ENCODE measurements around the gene ABLIM3. TPM values are rescaled to one million over a fixed set of nuclear protein-coding genes. Genes with fewer than 3 reads are reported as not detected.

The ABLIM3 gene
- total and polyA plus RNA-seq, 9 of the 15 experiments (the other 6 are each of a cell fraction or from before 2014, with no cell fraction given), result 0.03 to 0.38 (median 0.11) TPM

DNA sequence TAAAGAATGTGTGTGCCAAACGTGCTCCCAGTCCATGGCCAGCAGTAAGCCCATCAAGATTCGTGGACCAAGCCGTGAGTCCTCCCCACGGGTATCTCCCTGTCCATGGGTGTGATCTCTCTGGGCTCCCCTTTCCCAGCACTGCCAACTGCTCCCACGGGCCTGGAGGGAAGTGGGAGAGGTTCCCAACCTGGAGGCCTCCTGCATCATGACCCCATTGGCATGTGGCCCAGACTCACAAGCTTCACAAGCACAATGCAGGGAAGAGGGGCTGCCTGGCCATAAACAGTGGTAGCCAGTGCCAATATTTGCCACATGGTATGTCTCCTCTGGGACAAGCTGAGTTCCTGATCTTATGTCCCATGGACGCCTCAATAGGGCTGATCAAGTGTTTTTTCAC lies 59.1 kb downstream of the ABLIM3 start (continued):
- TF ChIP-seq, protein P1, sequence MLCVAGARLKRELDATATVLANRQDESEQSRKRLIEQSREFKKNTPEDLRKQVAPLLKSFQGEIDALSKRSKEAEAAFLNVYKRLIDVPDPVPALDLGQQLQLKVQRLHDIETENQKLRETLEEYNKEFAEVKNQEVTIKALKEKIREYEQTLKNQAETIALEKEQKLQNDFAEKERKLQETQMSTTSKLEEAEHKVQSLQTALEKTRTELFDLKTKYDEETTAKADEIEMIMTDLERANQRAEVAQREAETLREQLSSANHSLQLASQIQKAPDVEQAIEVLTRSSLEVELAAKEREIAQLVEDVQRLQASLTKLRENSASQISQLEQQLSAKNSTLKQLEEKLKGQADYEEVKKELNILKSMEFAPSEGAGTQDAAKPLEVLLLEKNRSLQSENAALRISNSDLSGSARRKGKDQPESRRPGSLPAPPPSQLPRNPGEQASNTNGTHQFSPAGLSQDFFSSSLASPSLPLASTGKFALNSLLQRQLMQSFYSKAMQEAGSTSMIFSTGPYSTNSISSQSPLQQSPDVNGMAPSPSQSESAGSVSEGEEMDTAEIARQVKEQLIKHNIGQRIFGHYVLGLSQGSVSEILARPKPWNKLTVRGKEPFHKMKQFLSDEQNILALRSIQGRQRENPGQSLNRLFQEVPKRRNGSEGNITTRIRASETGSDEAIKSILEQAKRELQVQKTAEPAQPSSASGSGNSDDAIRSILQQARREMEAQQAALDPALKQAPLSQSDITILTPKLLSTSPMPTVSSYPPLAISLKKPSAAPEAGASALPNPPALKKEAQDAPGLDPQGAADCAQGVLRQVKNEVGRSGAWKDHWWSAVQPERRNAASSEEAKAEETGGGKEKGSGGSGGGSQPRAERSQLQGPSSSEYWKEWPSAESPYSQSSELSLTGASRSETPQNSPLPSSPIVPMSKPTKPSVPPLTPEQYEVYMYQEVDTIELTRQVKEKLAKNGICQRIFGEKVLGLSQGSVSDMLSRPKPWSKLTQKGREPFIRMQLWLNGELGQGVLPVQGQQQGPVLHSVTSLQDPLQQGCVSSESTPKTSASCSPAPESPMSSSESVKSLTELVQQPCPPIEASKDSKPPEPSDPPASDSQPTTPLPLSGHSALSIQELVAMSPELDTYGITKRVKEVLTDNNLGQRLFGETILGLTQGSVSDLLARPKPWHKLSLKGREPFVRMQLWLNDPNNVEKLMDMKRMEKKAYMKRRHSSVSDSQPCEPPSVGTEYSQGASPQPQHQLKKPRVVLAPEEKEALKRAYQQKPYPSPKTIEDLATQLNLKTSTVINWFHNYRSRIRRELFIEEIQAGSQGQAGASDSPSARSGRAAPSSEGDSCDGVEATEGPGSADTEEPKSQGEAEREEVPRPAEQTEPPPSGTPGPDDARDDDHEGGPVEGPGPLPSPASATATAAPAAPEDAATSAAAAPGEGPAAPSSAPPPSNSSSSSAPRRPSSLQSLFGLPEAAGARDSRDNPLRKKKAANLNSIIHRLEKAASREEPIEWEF (CRISPR knock-in tag; IDR thresholded peaks at IDR 0.05), result no peak
- TF ChIP-seq RBM39 (optimal IDR thresholded peaks at IDR 0.05; ENCODE audit: low read depth, low read length), result no peak

- ChIA-PET CTCF (ENCODE audit: low intra/inter-chr PET ratio) (no interaction called here), POLR2A (interaction anchor here (0.5 kb wide), 1 partner anchor 52 kb away, joined by 3 read pairs; no protein-coding TSS in a partner anchor)
- Histone ChIP-seq H3K4me2 (ENCODE audit: insufficient read depth, low read length) (no peak overlapping the region), H4K20me1 (replicated peaks; ENCODE audit: control insufficient read depth, insufficient read depth, low read length) (0 out of 2 replicates have a peak, but pooled peaks cover 7% of the 10 kb centered on the region), H3K9me1 (ENCODE audit: control insufficient read depth, insufficient read depth, low read length) (peaks cover 4% of the 10 kb centered on the region), H3K4me3 (no peak overlapping the region), H3K36me3 (ENCODE audit: control insufficient read depth, insufficient read depth, low read length) (no peaks in the 10 kb centered on the region), H3K4me1 (replicated peaks in 1 of 2; ENCODE audit: control insufficient read depth in 2 of 2, insufficient read depth in 2 of 2, low read length in 2 of 2) (no peaks in the 10 kb centered on the region), H3K79me2 (ENCODE audit: control insufficient read depth, insufficient read depth, low read length) (no peaks in the 10 kb centered on the region), H3K9ac (ENCODE audit: insufficient read depth in 1 of 2, low read depth in 2 of 2, low read length in 2 of 2) (no peak overlapping the region), H2AFZ (ENCODE audit: low read depth, low read length) (no peak overlapping the region), H3K9me3 (replicated peaks; ENCODE audit: control insufficient read depth, insufficient read depth, low read depth, low read length) (no peaks in the 10 kb centered on the region), H3K27ac (ENCODE audit: extremely low read depth, low read depth, low read length) (no peak overlapping the region), H3K27me3 (ENCODE audit: control insufficient read depth in 2 of 2, insufficient read depth in 2 of 2, low read length in 2 of 2) (peaks cover 0 to 15% of the 10 kb centered on the region in 2 experiments; a peak in 2 of 5 replicates)
- WGBS (ENCODE audit: insufficient coverage, low coverage, missing lambda C conversion rate), result 11% methylated on average over 6 of the region's 6 CpGs
- ATAC-seq (no peak), FAIRE-seq (no peak), DNase-seq (ENCODE audit: extremely low read depth in 1 of 4, low spot score in 3 of 4) (no peak)
- BruUV-seq (replicated peaks), result no TSS peak
- intact Hi-C loops (cut with micrococcal nuclease), result no loop called here
- in situ Hi-C loops (cut with MboI), result no loop called here
- TF ChIP-seq STAT5B (CRISPR knock-in tag; IDR thresholded peaks at IDR 0.05) (no peak), MLX (CRISPR knock-in tag; conservative IDR thresholded peaks at IDR 0.05) (no peak), SIN3A (IDR thresholded peaks at IDR 0.05; ENCODE audit: borderline replicate concordance in 2 of 2, control insufficient read depth in 1 of 2, low read depth in 2 of 2, low read length in 2 of 2) (no peak), HNRNPLL (IDR thresholded peaks at IDR 0.05; ENCODE audit: low read depth, low read length, poor library complexity, severe bottlenecking) (no peak), ARID3B (CRISPR knock-in tag; IDR thresholded peaks at IDR 0.05; ENCODE audit: borderline replicate concordance) (no peak), ZNF79 (CRISPR knock-in tag; IDR thresholded peaks at IDR 0.05; ENCODE audit: low read depth) (no peak), KDM2B (CRISPR knock-in tag; IDR thresholded peaks at IDR 0.05) (no peak), KHSRP (IDR thresholded peaks at IDR 0.05) (no peak), USF2 (CRISPR knock-in tag; IDR thresholded peaks at IDR 0.05) (no peak), HNRNPK (IDR thresholded peaks at IDR 0.05; ENCODE audit: low read depth, low read length, poor library complexity, severe bottlenecking) (no peak)
Measured at GRCh38 chr5:149201121-149201637, 59.9 kb downstream of the ABLIM3 start.

Data from K562 (cell line).